Prostate gland (tissue), 2 donors: ENCODE data around the gene TBL1X.
"Not testable (repeated sequence)": the region's sequence is repeated elsewhere in the genome, so short reads cannot be mapped to it uniquely, and the experiment has no call there.

Experiments used
- POLR2AphosphoS5 ChIP-seq: sonication (generic); formaldehyde crosslinking; IDR thresholded peaks from one replicate; pipeline ENCODE4 v1.6.1; 2017; ENCODE audit warnings: antibody characterized with exemption
- TF ChIP-seq, protein P1 (sequence below), 4 experiments: fragments of 200-600 bp in 2 of 4; fragments of 450-650 bp in 2 of 4; sonication (generic) in 2 of 4; IDR thresholded peaks; 1 replicate in 3 of 4; 2 replicates in 1 of 4; pipeline ENCODE4 v1.5.1; 2016 to 2019; ENCODE audit warnings: antibody characterized with exemption in 4 of 4, mild to moderate bottlenecking in 2 of 4, moderate library complexity in 2 of 4

DNA sequence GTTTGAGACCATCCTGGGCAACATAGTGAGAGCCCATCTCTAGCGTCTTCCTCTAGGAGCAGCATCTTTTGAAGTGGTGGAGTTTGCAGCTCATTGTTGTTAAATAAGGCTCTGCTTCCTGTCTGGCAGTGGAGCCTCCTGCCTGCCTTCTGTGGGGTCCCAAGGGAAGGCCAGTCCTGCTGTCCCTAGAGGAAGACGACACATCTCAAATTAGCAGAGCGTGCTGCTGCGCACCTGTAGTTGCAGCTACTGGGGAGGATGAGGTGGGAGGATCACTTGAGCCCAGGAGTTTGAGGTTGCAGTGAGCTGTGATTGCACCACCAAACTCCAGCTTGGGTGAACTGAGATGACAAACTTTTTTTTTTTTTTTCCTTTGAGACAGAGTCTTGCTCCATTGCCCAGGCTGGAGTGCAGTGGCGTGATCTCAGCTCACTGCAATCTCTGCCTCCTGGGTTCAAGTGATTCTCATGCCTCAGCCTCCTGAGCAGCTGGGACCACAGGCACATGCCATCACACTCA lies 303.5 kb downstream of the TBL1X start:
- TF ChIP-seq, protein P1, sequence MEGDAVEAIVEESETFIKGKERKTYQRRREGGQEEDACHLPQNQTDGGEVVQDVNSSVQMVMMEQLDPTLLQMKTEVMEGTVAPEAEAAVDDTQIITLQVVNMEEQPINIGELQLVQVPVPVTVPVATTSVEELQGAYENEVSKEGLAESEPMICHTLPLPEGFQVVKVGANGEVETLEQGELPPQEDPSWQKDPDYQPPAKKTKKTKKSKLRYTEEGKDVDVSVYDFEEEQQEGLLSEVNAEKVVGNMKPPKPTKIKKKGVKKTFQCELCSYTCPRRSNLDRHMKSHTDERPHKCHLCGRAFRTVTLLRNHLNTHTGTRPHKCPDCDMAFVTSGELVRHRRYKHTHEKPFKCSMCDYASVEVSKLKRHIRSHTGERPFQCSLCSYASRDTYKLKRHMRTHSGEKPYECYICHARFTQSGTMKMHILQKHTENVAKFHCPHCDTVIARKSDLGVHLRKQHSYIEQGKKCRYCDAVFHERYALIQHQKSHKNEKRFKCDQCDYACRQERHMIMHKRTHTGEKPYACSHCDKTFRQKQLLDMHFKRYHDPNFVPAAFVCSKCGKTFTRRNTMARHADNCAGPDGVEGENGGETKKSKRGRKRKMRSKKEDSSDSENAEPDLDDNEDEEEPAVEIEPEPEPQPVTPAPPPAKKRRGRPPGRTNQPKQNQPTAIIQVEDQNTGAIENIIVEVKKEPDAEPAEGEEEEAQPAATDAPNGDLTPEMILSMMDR (IDR thresholded peaks at IDR 0.05) = not testable (repeated sequence)
- not testable (repeated sequence) for TF ChIP-seq POLR2AphosphoS5
